IMR-90 (cell line): ENCODE measurements around the gene ZNF253.

ENCODE experiments used
- CTCF ChIP-seq: conservative IDR thresholded peaks from 2 replicates; pipeline ENCODE4 v1.5.1; 2012; ENCODE audit warnings: mild to moderate bottlenecking, low read depth, low read length, improper control_type of control experiment
- ELK1 ChIP-seq: fragments of 150-350 bp; IDR thresholded peaks from 2 replicates; pipeline ENCODE4 v1.6.1; 2016; ENCODE audit warnings: low read depth, mild to moderate bottlenecking, low read length, moderate library complexity, borderline replicate concordance
- POLR2A ChIP-seq: IDR thresholded peaks from 2 replicates; pipeline ENCODE4 v1.6.1; 2012; ENCODE audit warnings: mild to moderate bottlenecking, low read depth, low read length
- RCOR1 ChIP-seq: IDR thresholded peaks from 2 replicates; pipeline ENCODE4 v1.6.1; 2012; ENCODE audit warnings: mild to moderate bottlenecking, low read length, improper control_type of control experiment; ENCODE audit not compliant: insufficient replicate concordance

- TF ChIP-seq CTCF (no peak), ELK1 (no peak), POLR2A (no peak), RCOR1 (no peak)
These were observed 71.7 kb downstream of the ZNF253 start for GRCh38 chr19:19937403-19937802.
